Measurements from ENCODE around the gene IBSP. TPM values are rescaled to one million over a fixed set of nuclear protein-coding genes. Genes with fewer than 3 reads are reported as not detected.

Gene IBSP
- total and polyA plus RNA-seq, 2 donors from 2014 or later = not detected

DNA sequence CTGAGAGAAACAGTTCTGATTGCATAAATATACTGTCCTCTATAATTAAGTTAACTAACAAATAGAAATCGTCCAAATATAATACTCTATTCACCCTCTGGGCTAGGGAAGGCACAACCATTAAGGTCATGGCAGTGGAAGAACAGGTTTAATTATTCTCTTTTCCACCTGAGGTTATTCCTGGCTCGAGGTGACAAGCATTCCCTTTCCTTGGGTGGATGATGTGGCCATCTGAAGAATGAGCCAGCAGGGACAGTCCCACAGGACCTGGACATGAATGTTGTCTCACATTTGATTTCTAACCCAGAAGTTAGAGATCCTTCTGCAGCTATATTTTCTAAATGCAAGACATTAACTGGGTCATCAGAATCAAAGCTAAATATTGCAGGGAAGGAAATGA is 5.5 kb downstream of the IBSP start:
- TF ChIP-seq, protein P1, sequence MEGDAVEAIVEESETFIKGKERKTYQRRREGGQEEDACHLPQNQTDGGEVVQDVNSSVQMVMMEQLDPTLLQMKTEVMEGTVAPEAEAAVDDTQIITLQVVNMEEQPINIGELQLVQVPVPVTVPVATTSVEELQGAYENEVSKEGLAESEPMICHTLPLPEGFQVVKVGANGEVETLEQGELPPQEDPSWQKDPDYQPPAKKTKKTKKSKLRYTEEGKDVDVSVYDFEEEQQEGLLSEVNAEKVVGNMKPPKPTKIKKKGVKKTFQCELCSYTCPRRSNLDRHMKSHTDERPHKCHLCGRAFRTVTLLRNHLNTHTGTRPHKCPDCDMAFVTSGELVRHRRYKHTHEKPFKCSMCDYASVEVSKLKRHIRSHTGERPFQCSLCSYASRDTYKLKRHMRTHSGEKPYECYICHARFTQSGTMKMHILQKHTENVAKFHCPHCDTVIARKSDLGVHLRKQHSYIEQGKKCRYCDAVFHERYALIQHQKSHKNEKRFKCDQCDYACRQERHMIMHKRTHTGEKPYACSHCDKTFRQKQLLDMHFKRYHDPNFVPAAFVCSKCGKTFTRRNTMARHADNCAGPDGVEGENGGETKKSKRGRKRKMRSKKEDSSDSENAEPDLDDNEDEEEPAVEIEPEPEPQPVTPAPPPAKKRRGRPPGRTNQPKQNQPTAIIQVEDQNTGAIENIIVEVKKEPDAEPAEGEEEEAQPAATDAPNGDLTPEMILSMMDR (IDR thresholded peaks at IDR 0.05; ENCODE audit: borderline replicate concordance, extremely low read depth, insufficient read depth) = no peak
- no peak for DNase-seq
- Histone ChIP-seq H3K9ac (ENCODE audit: low read length in 3 of 3) (no peak overlapping the region), H3K4me3 (ENCODE audit: low read length in 3 of 3) (no peak overlapping the region), H3K9me3 (ENCODE audit: control insufficient read depth in 2 of 3, insufficient read depth in 1 of 3, low read length in 3 of 3) (no peaks in the 10 kb centered on the region), H3K36me3 (ENCODE audit: control insufficient read depth in 2 of 3, insufficient read depth in 3 of 3, low read length in 3 of 3) (no peaks in the 10 kb centered on the region), H3K27ac (ENCODE audit: low read depth in 2 of 2, low read length in 2 of 2) (no peak overlapping the region), H3K4me1 (ENCODE audit: control insufficient read depth in 2 of 3, insufficient read depth in 2 of 3, low read depth in 1 of 3, low read length in 3 of 3) (no peaks in the 10 kb centered on the region), H3K27me3 (ENCODE audit: control insufficient read depth, insufficient read depth, low read length) (no peaks in the 10 kb centered on the region)
- intact Hi-C loops (cut with DNase I) = no loop called here
- no peak for FAIRE-seq

DNA sequence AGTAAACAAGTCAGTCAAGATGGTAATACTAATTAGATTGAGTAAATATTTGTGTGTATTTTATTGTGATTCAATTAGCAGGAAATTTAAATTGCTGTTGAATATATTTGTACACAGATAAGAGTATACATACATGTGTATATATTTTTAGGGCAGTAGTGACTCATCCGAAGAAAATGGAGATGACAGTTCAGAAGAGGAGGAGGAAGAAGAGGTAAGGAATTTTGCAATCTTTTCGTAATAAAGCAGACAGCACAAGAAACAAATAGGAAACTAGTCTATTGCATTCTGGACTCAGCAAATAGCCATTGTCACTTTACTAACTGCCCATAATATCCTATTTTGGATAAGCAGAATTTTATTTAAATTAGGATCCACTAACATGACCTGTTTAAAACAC is 6.6 kb downstream of the IBSP start:
- no peaks in the 10 kb centered on the region for H3K9me3 ChIP-seq (ENCODE audit: control insufficient read depth in 2 of 3, insufficient read depth in 1 of 3, low read length in 3 of 3)
- no peak for FAIRE-seq
- DNase-seq = no peak
- H3K4me3 ChIP-seq (ENCODE audit: low read length in 3 of 3) = no peak overlapping the region
- intact Hi-C loops (cut with DNase I) = no loop called here
- no peak overlapping the region for H3K27ac ChIP-seq (ENCODE audit: low read depth in 2 of 2, low read length in 2 of 2)
- H3K27me3 ChIP-seq (ENCODE audit: control insufficient read depth, insufficient read depth, low read length) = no peaks in the 10 kb centered on the region
- no peaks in the 10 kb centered on the region for H3K4me1 ChIP-seq (ENCODE audit: control insufficient read depth in 2 of 3, insufficient read depth in 2 of 3, low read depth in 1 of 3, low read length in 3 of 3)
- TF ChIP-seq, protein P1 (IDR thresholded peaks at IDR 0.05; ENCODE audit: borderline replicate concordance, extremely low read depth, insufficient read depth) = no peak
- no peaks in the 10 kb centered on the region for H3K36me3 ChIP-seq (ENCODE audit: control insufficient read depth in 2 of 3, insufficient read depth in 3 of 3, low read length in 3 of 3)
- H3K9ac ChIP-seq (ENCODE audit: low read length in 3 of 3) = no peak overlapping the region

DNA sequence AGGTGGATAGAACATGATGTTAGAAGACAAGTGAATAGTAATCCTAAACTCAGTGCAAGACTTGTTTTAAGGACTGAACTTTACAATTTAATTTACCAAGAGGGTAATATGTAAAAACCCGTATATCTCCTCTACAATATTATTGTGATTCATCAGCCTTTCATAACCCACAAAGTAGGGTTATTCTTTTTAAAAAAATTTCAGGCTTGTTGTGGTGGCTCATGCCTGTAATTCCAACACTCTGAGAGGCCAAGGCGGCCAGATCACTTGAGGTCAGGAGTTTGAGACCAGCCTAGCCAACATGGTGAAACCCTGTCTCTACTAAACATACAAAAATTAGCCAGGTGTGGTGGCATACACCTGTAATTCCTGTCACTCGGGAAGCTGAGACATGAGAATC is 7.2 kb downstream of the IBSP start:
- H3K9ac ChIP-seq (ENCODE audit: low read length in 3 of 3) = no peak overlapping the region
- no peak overlapping the region for H3K4me3 ChIP-seq (ENCODE audit: low read length in 3 of 3)
- H3K9me3 ChIP-seq (ENCODE audit: control insufficient read depth in 2 of 3, insufficient read depth in 1 of 3, low read length in 3 of 3) = no peaks in the 10 kb centered on the region
- no peak overlapping the region for H3K27ac ChIP-seq (ENCODE audit: low read depth in 2 of 2, low read length in 2 of 2)
- DNase-seq (no peak), FAIRE-seq (no peak)
- intact Hi-C loops (cut with DNase I) = no loop called here
- no peaks in the 10 kb centered on the region for H3K27me3 ChIP-seq (ENCODE audit: control insufficient read depth, insufficient read depth, low read length)
- no peaks in the 10 kb centered on the region for H3K4me1 ChIP-seq (ENCODE audit: control insufficient read depth in 2 of 3, insufficient read depth in 2 of 3, low read depth in 1 of 3, low read length in 3 of 3)
- H3K36me3 ChIP-seq (ENCODE audit: control insufficient read depth in 2 of 3, insufficient read depth in 3 of 3, low read length in 3 of 3) = no peaks in the 10 kb centered on the region
- TF ChIP-seq, protein P1 (IDR thresholded peaks at IDR 0.05; ENCODE audit: borderline replicate concordance, extremely low read depth, insufficient read depth) = no peak

DNA sequence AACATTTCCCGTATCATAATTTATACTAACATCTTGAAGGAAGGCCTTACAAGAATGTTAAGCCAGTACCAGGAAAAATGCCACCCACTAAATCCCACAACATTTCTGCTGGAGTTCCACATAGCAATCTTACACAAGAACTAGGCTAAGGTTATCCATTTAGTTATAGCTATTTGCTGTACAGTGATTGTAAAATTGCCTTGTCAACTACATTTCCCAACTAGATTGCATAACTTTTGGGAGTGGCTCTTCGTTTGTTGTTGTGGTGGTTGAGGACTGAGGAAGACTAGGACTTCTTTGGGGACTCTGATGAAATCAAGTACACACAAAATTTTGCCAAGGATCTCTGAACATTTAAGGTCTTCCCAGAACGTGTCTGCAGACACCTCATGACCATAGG is 8.0 kb downstream of the IBSP start:
- no peak for FAIRE-seq
- Histone ChIP-seq H3K9ac (ENCODE audit: low read length in 3 of 3) (no peak overlapping the region), H3K27me3 (ENCODE audit: control insufficient read depth, insufficient read depth, low read length) (no peaks in the 10 kb centered on the region), H3K36me3 (ENCODE audit: control insufficient read depth in 2 of 3, insufficient read depth in 3 of 3, low read length in 3 of 3) (no peaks in the 10 kb centered on the region), H3K4me1 (ENCODE audit: control insufficient read depth in 2 of 3, insufficient read depth in 2 of 3, low read depth in 1 of 3, low read length in 3 of 3) (no peaks in the 10 kb centered on the region), H3K9me3 (ENCODE audit: control insufficient read depth in 2 of 3, insufficient read depth in 1 of 3, low read length in 3 of 3) (no peaks in the 10 kb centered on the region), H3K27ac (ENCODE audit: low read depth in 2 of 2, low read length in 2 of 2) (no peak overlapping the region), H3K4me3 (ENCODE audit: low read length in 3 of 3) (no peak overlapping the region)
- TF ChIP-seq, protein P1 (IDR thresholded peaks at IDR 0.05; ENCODE audit: borderline replicate concordance, extremely low read depth, insufficient read depth) = no peak
- intact Hi-C loops (cut with DNase I) = no loop called here
- DNase-seq = no peak
